D341Med (cell line): ENCODE data around the gene NECTIN3.

Source experiments
- DNase-seq: peaks from one replicate; pipeline ENCODE4 v3.0.0; 2012; ENCODE audit warnings: low spot score

The NECTIN3 gene, protein sequence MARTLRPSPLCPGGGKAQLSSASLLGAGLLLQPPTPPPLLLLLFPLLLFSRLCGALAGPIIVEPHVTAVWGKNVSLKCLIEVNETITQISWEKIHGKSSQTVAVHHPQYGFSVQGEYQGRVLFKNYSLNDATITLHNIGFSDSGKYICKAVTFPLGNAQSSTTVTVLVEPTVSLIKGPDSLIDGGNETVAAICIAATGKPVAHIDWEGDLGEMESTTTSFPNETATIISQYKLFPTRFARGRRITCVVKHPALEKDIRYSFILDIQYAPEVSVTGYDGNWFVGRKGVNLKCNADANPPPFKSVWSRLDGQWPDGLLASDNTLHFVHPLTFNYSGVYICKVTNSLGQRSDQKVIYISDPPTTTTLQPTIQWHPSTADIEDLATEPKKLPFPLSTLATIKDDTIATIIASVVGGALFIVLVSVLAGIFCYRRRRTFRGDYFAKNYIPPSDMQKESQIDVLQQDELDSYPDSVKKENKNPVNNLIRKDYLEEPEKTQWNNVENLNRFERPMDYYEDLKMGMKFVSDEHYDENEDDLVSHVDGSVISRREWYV

DNA sequence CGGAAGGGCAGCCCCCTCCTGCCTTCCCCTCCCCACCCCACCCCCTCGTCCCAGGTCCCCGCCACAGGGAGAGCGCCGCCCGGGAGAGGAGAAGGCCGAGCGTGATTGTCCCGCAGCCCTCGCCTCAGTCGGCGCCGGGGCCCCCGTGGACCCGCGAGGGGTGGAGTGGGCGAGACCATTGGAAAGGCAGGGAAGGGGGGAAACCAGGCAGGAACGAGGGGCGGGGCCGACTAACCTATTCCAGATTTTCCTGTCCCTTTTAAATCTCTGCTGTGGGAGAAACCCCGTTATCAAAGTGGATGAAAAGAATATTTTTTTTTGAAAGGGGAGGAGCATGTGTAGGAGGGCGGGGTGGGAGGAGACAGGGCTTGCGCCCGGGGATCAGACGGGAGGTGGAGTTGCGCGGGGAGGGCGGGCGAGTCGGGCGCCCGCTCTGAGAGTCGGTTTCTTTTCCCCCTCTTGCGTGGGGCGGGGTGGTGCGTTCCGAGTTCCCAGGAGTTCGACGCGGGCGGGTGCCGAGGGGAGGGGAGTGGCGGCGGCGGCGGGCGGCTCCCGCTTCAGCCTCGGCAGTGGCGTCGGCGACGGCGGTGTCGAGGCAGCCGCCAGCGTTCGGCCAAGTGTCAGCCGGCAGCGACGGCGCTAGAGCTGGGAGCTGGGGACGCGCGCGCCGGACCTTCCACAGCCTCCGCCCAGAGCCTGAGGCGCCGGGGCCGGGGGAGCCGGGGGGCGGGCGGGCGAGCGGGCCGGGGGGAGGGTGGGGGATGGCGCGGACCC lies at the start of gene NECTIN3:
Gene NECTIN3 (plus strand): TSS at position 560 of the 774 bp plus-strand sequence. CDS start 202 bp downstream, at position 762.
- DNase-seq = peak; percentile 84

DNA sequence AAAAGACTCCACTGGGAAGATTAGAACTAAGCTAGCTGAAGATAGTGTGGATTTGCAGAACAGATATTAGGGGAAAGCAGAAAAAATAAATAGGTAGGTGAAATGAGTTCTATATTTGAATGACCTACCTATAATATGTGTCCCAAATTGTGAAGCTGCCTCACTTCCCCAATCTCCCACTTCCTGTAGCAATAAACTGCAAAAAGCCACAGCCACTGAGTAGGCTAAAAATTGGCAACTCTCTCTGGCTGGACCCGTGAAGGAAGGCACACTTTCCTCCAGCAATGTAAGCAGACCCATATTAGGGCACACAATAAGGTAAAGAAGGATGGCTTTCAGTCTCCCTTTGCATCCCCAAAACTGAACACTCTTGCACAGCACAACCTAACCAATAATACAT lies 43.7 kb upstream of the NECTIN3 start:
- no peak for DNase-seq

DNA sequence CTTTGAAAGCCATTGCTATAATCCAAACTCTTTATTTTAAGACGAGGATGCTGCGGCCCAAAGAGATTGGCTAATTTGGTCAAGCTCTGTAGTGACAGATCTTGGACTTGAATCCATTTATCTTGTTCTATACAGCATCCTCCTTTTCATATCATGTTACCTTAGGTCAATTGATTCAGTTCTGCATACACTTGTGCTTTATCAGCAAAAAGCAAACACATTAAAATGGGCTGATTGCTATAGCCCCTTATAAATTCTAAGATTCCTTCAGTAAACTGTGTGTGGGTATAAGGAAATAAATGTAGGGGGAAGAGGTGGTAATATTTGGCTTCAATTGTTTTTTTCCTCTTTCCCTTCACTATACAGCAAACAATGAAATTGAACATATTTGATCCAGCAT lies 40.1 kb upstream of the NECTIN3 start:
- DNase-seq = no peak

DNA sequence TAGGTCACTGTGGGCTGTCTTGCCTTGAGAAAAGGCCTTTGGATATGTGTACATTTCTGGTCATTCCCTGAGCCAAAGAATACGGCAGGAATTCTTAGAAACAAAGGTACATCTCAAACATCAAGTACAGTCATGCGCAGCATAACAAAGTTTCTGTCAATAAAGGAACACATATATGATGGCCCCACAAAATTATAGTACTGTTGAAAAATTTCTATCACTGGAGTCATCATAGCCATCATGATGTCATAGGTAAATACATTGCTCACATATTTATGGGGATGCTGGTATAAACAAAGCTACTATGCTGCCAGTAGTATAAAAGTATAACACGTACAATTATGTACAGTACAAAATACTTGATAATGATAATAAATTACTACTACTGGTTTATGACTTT lies 38.9 kb upstream of the NECTIN3 start:
- DNase-seq = no peak

DNA sequence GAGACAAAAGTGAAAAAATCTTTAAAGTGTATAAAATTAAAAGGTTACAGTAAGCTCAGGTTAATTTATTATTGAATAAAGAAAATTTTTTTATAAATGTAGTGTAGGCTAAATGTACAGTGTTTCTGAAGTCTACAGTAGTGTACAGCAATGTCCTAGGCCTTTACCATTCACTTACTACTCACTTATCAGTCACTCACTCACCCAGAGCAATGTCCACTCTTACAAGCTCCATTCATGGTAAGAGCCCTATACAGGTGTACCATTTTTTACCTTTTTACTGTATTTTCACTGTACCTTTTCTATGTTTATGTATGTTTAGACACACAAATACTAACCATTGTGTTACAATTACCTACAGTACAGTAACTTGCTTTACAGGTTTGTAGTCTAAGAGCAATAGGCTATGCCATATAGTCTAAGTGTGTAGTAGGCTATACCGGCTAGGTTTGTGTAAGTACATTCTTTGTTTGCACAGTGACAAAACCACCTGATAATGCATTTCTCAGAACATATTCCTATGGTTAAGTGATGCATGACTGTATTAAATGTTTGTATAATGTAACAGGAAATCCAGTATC lies 38.1 kb upstream of the NECTIN3 start:
- DNase-seq = no peak

DNA sequence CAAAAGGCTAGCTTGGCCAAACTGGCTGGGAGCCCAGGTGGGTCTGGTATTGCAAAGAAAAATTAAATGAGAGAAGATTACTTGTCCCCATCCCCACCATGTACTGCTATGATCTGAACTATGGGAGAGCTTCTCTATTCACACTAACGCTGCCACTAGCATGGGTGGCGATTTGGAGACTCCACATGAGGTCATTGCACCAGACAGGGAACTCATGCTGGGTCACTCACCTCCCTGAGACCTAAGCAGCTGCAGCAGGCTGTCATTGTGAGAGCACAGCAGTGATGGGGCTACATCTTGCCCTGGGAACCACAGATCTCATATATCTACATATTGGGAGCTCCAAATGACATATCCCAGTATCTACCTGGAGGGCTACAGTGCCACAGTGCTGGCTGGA lies 36.3 kb upstream of the NECTIN3 start:
- DNase-seq = no peak

DNA sequence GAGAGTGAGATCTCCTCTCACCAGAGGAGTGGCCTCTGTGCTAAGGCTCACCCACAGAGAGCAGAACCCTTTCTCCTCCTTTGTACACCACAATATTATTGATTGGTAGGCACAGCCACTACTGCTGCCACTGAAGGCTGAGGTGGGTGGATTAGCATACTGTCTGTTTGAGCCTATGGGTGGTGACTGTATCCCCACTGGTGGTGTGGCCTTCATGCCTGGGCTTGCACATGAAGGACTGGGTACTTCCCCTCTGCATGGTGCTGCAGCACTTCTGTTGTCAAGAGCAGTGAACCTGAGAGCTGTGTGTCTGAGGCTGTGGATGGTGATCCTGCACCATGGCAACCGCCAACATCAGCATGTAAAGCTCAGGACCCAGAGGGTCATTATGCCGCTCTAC lies 35.7 kb upstream of the NECTIN3 start:
- DNase-seq = no peak

DNA sequence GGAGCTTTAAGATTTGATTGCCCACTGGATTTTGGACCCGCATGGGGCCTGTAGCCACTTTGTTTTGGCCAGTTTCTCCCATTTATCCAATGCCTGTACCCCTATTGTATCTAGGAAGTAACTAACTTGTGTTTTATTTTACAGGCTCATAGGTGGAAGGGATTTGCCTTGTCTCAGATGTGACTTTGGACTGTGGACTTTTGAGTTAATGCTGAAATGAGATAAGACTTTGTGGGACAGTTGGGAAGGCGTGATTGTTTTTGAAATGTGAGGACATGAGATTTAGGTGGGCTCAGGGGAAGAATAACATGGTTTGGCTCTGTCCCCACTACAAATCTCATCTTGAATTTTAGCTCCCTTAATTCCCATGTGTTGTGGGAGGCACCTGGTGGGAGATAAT lies 30.7 kb upstream of the NECTIN3 start:
- no peak for DNase-seq

DNA sequence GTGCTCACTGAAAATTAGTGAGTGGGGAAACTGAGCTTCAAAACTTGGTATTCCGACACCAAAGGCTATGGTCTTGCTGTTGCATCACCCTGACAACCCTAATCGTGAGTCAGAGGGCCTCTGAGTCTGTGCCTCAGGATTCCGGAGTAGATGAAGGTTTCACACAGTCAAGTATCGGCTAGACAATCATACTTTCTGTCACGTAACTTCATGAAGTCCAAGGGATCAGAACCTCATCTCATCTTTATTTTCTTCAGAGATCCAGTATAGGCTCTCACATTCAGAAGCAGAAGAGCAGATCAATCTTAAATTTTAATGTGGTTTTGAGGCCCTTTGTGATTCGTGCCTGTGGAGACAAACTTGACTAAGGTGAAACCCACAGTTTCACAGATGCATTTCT lies 26.1 kb upstream of the NECTIN3 start:
- no peak for DNase-seq

DNA sequence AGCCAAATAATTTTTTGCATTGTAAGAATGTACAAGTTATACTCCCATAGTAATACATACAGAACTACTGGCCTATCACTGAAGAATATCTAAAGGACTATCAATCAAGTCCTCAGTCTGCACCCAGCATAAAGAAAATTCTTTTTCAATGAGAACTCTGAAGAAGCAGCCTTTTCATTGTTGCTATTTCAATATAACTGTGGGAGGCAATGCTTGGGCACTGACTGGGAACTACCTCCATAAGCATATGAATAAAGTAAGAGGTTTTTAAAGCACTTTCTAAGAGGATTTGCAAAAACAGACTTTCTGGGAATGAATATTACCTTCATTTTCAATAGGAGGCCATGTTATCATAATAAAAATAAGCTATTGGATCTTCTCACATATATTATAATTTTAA lies 24.6 kb upstream of the NECTIN3 start:
- DNase-seq = no peak

DNA sequence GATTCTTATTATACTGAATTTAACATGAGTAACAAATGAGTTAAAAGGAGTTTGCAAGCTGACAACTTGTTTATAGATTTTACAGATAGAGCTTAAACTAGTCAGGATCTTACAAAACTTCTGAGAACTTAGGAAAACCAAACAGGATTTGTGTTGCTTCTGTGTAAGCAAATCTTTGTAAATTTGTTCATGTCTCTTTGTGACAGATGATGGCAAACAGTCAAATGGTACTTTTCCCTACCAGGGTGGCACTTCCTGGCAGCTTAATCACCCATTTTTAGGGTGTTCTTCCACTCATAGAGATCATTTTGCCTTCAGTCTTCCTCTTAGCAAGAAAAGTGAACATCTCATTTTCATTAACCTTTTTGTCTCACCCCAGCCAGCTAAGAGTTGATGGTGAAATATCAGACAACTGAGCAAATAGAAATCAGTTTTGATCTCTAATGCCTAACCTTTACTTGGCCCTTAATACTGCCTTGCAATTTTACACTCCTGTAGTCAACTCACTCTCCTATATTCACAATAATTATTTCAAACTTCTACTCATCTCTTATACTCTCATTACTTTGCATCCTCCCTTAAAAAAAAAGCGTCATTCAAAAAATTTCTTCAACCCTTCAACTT lies 23.7 kb upstream of the NECTIN3 start:
- no peak for DNase-seq

DNA sequence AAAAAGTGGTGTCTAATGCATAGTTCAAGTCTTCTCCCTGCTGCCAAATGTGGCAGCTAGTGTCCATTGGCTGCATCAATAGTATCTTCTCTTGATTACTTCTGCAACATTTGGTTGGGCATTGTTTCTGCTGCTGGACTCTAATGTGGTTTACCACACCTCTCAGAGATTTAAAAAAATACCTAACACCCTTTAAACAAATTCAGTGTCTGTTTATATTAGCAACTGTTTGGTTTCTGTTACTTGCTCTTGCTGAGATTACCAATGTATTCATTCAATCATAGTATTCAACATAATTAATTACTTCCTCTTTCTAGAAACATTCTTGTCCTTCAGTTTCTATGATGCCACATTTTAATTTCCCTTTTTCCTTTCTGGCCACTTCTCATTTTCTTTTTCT lies 20.3 kb upstream of the NECTIN3 start:
- DNase-seq = no peak

DNA sequence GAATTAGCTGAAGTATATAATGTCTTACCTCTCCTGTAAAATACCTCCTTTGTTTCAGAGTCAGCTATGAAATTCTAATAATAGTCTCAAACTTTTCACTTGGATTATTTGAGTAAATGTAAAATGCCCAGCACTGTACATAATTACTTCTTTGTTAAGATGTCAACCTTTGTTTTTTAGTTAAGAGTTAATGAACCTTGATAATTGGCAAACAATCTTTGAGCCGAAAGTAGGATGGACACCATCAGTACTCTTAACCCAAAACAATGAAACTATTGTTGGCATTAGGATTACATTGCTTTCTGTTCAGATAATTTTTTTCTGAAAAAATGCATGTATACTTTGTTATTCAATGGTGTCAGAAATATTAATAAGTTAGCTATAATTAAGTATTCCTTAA lies 3.0 kb upstream of the NECTIN3 start:
- DNase-seq = no peak

DNA sequence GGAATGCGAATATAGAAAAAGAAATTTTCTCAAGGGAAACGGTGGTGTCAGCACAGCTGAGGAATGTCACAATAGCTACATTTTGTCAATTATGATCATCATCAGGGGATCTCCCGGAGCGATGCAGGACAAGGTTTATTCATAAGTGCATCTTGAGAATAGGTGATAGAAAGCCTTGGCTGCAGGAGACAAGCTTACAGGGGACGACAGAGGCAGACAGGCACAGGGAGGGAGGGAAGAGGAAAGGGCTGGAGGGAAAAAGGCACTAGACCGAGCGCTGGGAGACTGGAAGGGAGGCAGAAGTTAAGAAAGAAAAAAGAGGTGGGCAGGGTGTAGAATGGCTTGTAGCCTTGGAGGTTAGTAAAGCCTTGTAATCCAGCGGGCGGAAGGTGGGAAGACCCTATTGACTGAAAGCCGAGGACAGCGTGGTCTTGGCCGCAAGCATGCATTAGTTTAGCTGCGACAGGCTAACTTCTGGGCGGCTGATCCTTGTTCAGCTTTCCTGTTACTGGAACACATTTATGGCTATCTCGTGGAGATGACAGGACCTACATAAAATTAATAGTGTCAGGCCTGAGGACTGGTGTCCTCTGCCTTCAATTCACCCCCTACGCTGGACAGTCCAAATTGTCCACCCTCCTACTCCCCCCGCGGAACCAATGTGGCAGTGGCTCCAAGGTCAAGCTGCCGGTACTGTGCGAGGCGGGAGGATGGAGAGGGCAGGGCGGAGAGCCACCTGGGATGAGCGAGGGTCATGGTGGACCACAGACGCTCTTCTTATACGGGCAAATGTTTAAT lies 1.4 kb upstream of the NECTIN3 start:
- peak; percentile 28 for DNase-seq

DNA sequence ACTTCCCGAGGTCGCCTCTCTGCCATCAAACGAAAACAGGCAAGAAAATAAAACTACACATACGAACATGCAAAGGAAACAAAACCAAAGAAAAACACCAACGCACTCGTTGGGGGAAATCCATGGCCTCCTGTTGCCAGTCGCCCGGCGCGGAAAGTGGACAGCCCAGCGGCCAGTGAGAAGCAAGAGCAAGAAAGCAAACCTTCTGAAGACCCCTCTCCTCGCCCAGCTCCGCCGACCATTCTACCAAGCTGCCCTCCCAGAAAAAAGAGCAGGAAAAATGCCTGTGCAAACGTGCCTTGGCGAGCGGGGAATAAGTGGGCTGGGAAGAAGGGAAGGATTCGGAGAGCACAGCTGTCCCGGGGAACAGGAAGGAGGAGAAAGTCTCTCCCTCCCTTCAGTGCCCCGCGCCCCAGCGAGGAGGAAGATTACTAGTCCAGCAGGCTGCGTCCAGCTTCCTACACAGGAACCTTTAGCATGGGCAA lies 802 bp upstream of the NECTIN3 start:
- DNase-seq = no peak

DNA sequence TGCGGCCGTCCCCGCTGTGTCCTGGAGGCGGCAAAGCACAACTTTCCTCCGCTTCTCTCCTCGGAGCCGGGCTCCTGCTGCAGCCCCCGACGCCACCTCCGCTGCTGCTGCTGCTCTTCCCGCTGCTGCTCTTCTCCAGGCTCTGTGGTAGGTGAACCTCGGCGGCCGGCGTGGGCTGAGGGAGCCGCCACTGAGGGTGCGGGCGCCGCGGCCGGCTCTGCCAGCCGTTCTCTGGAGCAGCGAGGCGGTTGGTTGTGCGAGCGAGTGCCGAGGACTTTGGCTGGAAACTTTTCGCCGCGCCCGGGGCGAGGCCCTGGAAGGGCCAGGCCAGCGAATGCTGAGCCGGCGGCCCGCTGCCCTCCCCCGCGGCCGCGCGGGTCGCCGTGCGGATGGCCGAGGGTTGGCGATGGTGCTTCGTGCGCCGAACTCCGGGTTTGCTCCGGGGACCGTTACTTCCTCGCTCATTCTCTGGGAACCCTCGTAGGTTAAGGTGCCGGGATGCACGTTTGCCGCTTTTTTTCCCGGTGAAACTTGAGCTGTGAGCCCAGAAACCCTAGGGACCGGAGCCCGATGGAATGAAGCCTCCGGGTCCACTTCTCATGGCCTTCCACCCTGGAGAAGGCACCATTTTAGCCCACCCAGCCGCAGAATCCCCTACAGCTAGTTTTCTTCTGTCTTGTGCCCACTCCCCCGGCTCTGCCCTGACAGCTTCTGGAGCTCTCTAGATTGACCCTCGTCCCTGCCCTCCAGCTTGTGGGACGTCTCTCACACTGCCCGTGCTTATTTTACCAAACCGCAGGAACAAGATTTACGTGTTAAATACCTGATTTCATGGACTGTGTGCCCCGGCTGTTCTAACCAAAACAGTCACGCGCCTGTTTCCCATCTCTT lies 660 bp downstream of the NECTIN3 start:
- DNase-seq = no peak

DNA sequence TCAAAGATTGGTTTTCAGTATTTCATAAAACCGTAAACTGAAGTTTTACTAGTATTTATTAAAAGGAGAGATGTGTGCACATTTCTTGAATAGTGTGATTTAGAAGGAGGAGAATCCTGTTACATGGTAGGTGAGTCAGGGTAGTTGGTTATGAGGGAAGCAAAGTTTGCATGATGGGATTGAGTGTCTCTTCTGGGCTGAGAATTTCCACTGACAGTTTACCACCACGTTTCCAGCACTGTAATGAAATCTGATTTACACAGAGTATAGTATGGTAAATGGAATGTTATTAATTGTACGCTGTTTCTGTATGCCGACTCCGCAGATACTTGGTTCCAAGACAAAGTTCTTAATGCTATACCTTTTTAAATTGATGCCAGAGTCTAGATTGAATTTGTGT lies 1.6 kb downstream of the NECTIN3 start:
- DNase-seq = no peak

DNA sequence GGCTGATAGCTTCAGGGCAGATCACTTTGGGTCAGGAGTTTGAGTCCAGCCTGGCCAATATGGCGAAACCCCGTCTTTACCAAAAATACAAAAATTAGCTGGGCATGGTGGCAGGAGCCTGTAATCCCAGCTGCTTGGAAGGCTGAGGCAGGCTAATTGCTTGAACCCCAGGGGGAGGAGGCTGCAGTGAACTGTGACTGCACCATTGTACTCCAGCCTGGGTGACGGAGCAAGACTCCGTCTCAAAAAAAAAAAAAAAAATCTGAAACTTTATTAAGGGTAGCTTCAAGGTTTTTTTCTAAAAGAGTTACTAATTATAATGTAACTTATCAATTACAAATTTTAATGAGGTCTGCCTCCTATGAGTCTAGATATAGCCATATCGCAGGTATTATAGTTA lies 5.1 kb downstream of the NECTIN3 start:
- DNase-seq = no peak

DNA sequence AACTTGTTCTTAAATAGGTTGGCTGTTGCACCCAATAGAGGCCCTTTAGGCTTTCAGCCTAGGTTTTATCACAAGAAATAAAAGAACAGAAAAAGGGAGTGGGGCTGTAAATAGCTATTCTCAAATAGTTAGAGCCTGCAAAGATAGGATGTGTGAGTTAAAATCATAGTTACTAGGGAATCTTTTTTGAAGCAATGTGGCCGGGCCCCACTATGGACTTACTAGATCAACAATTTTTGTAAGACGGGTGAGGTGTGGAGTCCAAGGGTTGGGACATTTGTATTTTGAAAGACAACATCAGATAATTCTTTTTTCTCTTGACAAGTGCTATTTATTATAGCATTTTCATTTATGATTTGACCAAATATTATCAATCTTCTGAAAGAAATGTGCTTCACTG lies 5.8 kb downstream of the NECTIN3 start:
- no peak for DNase-seq

DNA sequence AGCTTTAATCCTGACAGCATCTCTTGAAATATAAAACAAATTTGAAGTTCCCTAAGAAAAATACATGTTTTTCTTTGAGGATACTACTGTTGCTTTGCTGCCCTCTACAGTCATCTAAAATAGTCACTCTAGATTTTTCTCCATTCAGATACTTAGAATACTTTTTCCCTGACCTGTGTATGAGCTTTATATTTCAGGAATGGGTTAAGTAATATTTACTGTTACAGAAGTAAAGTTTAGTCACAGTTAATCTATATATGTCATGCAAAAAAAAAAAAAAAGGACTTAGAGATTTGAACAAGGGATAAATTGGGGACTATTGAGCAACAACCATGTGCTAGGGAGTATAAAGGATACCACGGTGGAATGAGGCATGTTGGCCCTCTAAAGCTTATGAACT lies 8.8 kb downstream of the NECTIN3 start:
- peak; percentile 16 for DNase-seq
